Stimulated activated CD4-positive, alpha-beta T cell treated with anti-CD3 and anti-CD28 coated beads, Interleukin-12 subunit alpha, Interleukin-12 subunit beta, amount 100 ng/mL, for 48 hours (primary cell): ENCODE measurements around the gene APOBEC3C.
"Not testable (repeated sequence)": the region's sequence is repeated elsewhere in the genome, so short reads cannot be mapped to it uniquely, and the experiment has no call there.

Experiments used
- DNase-seq, 3 donors: peaks; one replicate each; pipeline ENCODE4 v3.0.0-alpha.2; 2020; ENCODE audit warnings: low read depth in 2 of 3, low spot score in 1 of 3

Gene APOBEC3C

GRCh38 chr22:39013942-39014722, at the start of gene APOBEC3C:
Gene APOBEC3C (plus strand): TSS chr22:39014257. CDS start chr22:39014363, 106 bp downstream.
- DNase-seq: peak; percentile 71 to 73 (median 72)

- DNase-seq: no peak
These were observed 49.8 kb upstream of the APOBEC3C start for GRCh38 chr22:38964306-38964705.

GRCh38 chr22:38964989-38965388, 49.1 kb upstream of the APOBEC3C start:
- DNase-seq: no peak

DNA sequence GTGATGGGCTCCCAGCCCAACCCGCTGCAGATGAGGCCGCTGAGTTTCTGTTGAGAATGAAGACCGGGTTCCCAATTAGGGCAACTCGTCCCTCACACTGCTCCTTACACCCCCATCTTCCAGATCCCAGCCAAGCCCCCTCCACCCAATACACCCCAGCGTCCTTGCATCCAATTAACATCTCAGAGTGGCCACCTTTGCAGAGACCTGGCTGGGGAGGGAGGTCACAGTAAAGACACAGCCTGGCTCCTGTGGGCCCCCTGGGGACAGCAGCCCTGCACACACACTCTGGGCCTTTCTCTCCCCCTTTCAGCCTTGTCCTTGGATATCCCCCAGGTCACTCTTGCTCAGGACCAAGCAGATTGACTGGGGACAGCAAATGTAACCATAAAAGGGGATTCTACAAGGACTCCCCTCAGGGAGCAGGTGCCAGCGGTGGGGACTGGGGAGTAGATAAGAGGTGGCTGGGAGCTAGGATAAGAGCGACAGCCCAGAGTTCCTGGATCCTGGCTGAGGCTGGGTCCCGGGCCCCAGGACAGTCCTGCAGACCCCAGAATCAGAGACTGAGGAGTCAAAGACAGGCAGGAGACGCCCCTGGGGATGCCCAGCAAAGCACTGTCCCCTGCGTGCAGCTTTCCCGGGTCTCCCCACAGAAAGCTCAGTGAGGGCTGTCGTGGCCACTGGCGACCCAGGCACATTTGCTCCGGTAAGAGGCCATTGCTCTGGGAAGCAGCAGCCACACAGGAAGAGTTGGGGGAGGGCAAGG, 48.3 kb upstream of the APOBEC3C start:
- DNase-seq: no peak

DNA sequence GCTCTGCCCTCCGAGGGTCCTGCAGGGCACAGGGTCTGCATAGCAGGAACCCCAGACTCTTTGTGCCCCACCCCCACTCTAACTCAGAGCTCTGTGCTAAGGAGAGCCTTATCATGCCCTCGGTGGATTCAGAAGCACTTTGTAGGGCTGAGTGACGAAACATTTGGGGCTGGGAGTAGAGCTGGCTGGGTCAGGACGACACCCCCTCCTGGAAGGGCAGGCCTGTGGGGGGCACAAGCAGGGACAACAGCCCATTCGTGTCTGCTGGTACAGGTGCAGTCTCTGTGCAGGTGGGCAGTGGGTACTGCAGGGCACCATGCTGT, 47.7 kb upstream of the APOBEC3C start:
- DNase-seq: no peak

GRCh38 chr22:38966942-38967341, 47.1 kb upstream of the APOBEC3C start:
- no peak for DNase-seq

DNA sequence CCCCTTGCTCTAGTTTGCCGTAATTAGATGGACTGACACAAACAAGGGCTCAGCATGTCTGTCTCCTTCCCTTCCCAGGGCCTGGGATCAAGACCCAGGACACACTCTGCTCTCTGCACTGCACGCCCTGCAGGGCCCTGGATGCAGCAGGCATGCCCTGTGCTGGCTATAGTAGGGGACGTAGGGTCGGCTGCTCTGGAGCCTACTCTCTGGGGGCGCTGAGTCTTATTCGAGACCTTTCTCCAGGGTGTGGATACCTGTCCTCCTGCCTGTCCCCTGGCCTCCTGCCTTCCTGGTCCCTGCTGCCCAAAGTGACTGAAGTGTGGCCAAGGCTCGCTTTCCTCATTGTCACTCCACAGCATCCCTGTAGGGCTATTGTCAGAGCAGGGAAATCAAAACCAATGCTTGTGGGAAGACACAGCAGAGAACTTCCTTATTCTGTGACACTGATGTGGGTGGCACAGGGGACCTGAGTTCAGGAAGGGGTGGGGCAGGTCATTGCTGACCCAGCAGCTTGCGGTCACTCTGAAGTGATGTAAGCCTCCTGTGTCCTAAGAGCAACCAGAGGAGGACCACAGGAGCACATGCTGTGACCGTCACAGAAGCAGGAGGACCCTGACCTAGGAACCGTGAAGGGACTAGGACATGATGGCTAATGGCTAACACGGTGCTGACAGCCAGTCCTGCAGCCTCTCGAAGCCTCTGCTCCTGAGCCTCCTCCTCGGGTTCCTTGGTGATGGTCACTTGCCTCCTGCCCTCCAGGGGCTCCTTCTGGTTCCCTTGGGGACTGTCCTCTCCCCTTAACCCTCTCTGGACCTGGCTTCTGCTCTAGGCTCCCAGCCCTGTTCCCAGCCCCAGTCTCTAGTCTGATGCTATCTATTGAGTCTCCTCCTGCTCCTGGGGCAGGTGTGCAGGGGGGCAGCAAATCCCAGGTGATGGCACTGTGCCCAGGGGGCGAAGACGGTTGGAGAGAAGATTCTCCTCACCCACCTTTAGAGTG, 46.3 kb upstream of the APOBEC3C start:
- no peak for DNase-seq

DNA sequence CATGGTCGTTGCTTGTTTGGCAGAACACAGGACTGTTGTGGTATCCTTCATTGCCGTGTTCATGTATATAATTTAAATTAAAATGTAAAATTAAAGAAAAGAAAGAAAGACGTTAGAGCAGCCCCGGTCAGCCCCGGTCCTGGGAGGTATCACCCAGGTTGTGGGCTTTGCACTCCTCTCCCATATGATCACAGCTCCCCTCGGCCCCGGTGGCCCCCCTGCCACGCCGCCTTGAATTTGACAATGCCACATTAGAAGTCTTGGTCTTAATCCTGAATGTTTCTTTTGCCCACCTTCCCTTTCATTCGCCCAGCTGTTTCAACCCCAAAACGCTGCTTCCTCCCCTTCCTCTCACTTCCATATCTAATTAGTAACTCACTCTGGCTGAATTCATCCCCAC, 45.3 kb upstream of the APOBEC3C start:
- no peak for DNase-seq

DNA sequence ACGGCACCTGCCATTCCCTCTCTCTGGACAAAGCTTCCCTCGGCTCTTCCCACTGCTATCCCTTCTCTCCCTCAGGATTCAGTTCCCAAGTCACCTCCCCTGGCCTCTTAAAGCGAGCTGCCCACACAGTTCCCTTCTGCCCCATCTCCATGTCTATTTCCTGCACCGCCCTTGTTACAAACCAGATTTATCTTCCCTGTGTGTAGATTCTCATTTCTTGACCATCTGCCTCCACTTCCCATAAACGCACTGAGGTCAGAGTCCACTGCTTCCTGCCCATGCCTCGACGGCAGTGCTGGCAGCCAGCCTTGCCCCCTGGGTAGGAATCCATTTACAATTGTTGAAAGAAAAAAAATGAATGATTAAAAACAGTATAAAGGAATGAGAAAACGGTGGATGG, 43.5 kb upstream of the APOBEC3C start:
- no peak for DNase-seq

DNA sequence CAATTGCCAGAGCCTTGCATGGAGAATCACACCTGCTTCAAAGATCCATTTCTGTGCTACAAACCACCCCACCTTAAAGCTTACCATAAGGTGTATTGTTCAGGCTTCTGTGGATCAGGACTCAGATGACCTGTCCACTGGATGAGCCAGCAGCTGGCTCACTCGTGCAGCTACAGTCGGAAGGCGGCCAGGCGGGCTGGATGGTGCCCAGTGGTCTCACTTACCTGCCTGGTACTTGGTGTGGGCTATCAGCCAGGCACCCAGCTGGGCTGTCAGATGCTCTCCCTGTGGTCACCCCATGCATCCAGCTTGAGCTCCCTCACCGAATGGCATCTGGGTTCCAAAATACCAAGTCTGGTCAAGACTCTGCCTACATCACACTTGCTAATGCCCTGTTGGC, 42.9 kb upstream of the APOBEC3C start:
- DNase-seq: no peak

- no peak for DNase-seq
These were observed 42.3 kb upstream of the APOBEC3C start for GRCh38 chr22:38971791-38972190.

- no peak for DNase-seq
These were observed 41.5 kb upstream of the APOBEC3C start for GRCh38 chr22:38972558-38972957.

DNA sequence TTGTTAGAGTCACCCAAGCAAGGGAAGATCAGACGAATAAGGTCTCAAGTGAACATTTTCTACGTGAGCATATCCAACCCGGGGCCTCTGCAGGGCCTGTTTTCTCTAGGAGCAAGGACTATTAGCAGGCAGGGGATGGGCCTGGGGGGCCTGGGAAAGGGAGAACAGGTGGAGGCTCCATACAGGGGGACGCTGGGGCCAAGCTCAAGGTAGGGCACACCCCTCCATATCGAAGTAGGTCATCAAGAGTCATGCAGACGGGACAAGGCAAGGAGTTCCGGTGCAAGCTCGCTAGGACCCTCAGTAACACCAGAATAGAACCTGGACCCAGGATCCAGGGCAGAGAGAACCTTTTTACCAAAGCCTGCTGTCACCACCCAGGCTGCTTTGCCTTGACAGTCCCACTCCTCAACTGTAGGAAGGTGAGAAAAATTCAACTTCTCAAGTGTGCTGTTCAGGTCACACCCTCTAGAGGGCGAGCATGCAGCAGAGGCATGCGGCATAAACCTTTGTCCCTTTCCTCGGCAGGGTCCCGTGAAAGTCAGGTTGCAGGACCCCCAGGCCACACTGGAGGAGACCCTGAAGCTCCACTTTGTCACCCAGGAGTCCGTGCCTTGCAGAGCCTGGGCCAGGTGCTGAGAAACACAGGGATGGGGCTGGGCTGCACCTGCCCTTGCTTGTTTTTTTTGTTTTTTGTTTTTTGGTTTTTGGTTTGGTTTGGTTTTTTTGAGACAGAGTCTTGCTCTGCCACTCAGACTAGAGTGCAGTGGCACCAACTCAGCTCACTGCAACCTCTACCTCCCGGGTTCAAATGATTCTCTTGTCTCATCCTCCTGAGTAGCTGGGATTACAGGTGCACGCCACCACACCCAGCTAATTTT, 40.5 kb upstream of the APOBEC3C start:
- peak; percentile 15 to 57 (median 26) for DNase-seq

DNA sequence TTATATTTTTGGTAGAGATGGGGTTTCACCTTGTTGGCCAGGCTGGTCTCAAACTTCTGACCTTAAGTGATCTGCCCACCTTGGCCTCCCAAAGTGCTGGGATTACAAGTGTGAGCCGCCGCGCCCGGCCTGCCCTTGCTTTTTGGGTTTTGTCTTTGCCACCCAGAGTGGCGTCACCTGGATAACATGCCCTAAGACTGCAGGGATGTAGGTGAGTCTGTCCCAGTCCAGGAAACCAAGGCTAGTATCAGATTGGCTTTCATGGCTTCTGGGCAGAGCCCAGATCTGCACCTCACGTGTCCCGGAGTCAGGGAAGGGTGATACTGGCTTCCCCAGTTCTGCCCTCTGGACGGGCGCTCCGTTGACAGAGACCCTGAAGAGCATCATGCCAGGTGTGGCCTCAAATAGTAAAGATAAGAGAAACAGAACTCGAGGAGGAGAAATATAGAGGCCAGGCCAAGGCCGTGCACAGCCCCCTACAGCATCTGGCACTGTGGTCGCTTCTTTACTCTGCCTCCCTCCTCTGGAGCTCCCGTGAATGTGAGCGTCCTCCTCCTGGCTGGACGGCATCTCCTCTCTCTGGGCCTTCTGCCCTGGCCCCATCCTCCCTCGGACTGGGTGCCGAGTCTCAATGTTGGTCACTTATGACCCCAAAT, 39.8 kb upstream of the APOBEC3C start:
- DNase-seq: no peak

- no peak for DNase-seq
These were observed 39.3 kb upstream of the APOBEC3C start for GRCh38 chr22:38974826-38975175.

- not testable (repeated sequence) for DNase-seq
These were observed 36.8 kb upstream of the APOBEC3C start for GRCh38 chr22:38977289-38977688.

- DNase-seq: not testable (repeated sequence)
These were observed 33.5 kb upstream of the APOBEC3C start for GRCh38 chr22:38980587-38980986.

DNA sequence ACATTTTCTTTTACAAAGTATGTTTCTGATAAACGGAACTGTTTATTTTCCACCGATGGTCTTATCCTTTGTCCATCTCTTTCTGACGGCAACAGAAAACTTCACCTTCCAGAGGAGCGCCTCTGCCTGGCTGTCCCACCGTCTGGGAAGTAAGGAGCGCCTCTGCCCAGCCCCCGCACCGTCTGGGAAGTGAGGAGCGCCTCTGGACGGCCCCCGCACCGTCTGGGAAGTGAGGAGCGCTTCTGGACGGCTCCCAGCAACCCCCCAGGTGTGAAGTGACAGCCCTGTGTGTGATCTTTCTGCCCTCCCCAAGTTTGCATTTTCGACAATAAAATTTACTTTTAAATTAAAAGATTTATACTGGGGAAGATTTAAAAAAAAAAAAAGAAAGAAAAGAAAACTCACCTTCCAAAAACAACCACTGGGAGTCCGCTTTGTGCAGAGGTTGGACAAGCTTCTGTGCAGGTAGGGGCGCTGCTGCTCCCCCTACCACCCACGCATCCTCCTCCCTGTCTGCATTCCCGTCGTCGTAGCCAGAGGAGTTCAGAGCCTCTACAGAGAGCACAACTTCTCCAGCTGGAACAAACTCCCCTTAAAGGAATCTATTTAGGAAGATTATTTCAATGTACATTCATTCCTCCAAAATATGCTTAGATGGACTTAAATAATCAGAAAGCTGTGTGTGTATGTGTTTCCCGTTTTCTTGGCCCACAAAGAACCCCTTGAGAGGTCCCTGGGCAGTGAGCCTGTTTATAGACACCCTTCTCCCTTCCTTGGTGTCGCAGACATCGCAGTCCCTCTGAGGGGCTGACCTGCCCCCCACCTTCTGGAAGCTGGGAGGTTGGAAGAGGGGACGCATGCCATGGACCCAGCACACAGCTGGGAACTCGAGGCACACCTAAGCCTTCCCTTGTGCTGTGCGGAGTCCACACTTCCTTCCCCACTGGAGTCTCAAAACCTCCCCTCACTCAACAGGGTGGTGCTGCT, 32.8 kb upstream of the APOBEC3C start:
- no peak for DNase-seq
